ENCODE measurements around the gene MMP3. TPM values are rescaled to one million over a fixed set of nuclear protein-coding genes. Genes with fewer than 3 reads are reported as not detected.

Gene MMP3
- total RNA-seq, 2 experiments from 2014 or later = not detected

DNA sequence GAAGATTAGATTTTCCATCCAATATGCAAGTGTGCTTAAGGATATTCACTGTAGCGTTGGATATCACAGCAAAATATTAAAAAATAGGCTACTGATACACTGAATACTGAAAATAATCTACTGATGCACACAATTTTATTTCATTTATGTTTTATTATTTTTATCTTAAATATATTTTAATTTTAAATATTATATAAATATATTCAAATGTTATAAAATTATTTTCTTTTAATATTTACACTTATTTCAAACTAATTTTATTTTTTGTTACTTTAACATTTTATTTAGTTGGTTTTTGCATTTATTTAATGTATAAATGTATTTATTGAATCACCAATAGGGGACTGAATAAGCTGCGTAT lies 12.3 kb downstream of the MMP3 start:
- Mint-ChIP-seq H3K4me1 (no peaks in the 10 kb centered on the region), H3K27me3 (peaks cover 40% of the 10 kb centered on the region), H3K9me3 (ENCODE audit: low read depth) (no peaks in the 10 kb centered on the region), H3K27ac (no peak overlapping the region), H3K36me3 (ENCODE audit: low read depth) (no peaks in the 10 kb centered on the region), H3K4me3 (no peak overlapping the region)
- intact Hi-C loops (cut with DNase I, micrococcal nuclease) = loop anchor here (1.0 to 5.0 kb wide), 2 partner anchors 109 to 111 kb away; no protein-coding TSS in a partner anchor
- CTCF ChIA-PET = interaction anchor here (0.6 to 1.3 kb wide), 2 partner anchors 11 to 489 kb away, joined by 3 read pairs; no protein-coding TSS in a partner anchor
- ATAC-seq (no peak), DNase-seq (no peak)
- POLR2A ChIA-PET = no interaction called here

DNA sequence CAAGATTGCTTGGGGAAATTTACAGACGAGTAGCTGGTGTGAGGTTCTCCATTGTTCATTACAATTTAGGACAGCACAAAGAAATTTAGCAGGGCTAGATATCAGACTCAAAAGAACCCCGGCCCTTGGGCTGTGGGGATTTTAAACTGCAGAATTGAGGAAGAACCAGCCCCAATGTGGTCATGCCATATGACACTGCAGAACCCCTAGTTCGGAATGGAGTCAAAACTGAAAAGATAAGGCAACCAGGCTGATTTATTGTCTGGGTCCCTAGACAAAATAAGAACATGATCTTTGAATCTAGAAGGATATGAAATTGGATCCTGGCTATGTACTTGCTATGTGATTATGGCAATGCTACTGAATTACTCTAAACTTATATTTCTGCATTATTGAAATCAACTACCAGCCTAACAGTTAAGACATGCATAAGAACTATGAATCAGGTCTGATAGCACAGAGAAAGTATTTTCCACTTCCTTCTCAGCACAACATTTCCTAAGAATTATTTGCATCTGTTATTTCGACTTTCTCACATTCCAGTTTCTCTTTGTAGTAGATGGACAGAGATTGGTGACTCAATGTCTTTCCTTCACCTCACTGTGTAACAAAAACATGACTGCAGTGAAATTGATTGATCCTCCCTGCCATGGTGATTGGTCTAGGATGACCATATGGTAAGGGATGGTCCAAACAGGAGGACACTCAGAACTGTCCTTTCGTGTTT lies 13.2 kb downstream of the MMP3 start:
- ATAC-seq (no peak), DNase-seq (no peak)
- H3K9me3 Mint-ChIP-seq (ENCODE audit: low read depth) = no peaks in the 10 kb centered on the region
- H3K4me1 Mint-ChIP-seq = no peaks in the 10 kb centered on the region
- ChIA-PET POLR2A (no interaction called here), CTCF (no interaction called here)
- H3K27me3 Mint-ChIP-seq = peaks cover 40% of the 10 kb centered on the region
- H3K27ac Mint-ChIP-seq = no peak overlapping the region
- no peak overlapping the region for H3K4me3 Mint-ChIP-seq
- intact Hi-C loops (cut with DNase I, micrococcal nuclease) = loop anchor here in 1 of 2 experiments (5.0 kb wide), 1 partner anchor 112 kb away; no protein-coding TSS in a partner anchor
- no peaks in the 10 kb centered on the region for H3K36me3 Mint-ChIP-seq (ENCODE audit: low read depth)

DNA sequence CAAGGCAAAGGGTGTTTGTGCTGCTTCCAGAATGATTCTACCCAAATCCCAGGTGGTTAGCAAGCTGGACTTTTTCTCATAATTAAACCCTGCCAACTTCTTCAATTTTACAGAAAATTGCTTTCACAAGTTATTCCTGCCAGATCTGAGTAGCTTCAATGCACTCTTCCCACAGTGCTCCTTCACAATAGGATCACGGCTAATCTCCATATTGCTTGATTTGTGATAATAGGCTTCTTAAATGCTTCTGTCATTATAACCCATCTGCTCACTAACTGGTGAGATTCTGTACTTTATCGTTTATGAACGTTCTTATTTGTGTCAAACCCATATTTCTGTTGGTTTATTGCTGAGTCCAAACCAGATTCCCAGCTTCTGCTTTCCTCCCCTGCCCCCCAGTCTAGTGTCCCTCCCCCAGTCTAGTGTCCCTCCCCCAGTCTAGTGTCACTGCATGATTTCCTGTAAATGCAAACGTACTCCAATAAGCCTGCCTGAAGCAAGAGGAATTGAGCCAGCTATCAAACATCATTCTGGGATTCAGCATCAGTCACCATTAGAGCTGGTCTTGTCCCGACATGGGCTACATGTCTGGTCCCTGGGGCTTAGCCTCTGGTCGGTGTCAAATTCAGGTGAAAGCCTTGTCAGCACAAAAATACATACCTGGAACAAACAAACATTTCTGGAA lies 14.0 kb downstream of the MMP3 start:
- ChIA-PET CTCF (no interaction called here), POLR2A (no interaction called here)
- Mint-ChIP-seq H3K27ac (no peak overlapping the region), H3K4me1 (no peaks in the 10 kb centered on the region), H3K27me3 (peaks cover 36% of the 10 kb centered on the region), H3K36me3 (ENCODE audit: low read depth) (no peaks in the 10 kb centered on the region), H3K4me3 (no peak overlapping the region), H3K9me3 (ENCODE audit: low read depth) (no peaks in the 10 kb centered on the region)
- no peak for ATAC-seq
- intact Hi-C loops (cut with DNase I, micrococcal nuclease) = no loop called here
- DNase-seq = no peak

DNA sequence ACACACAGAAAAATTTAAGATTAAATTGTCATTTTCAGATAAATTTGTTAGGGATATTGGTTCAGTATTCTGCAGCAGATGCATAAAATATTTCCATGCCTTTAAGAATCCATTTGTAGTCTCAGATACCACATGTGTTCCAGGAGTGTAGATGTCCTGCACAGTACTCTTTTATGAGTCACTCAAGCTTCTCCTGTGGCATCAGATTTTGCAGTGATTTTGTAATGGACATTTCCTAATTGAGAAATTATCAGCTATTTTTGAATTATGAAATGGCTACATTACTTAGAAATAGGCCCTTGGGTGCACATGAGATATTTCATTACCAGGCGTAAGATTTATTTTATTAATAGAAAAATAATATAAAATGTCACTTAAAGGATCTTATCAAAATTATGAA lies 18.9 kb downstream of the MMP3 start:
- ATAC-seq (no peak), DNase-seq (no peak)
- H3K9me3 Mint-ChIP-seq (ENCODE audit: low read depth) = no peaks in the 10 kb centered on the region
- H3K36me3 Mint-ChIP-seq (ENCODE audit: low read depth) = no peaks in the 10 kb centered on the region
- POLR2A ChIA-PET = interaction anchor here (0.8 kb wide), 1 partner anchor 1505 kb away, joined by 3 read pairs; no protein-coding TSS in a partner anchor
- no peak overlapping the region for H3K27ac Mint-ChIP-seq
- intact Hi-C loops (cut with DNase I, micrococcal nuclease) = no loop called here
- no peaks in the 10 kb centered on the region for H3K4me1 Mint-ChIP-seq
- peaks cover 12% of the 10 kb centered on the region for H3K27me3 Mint-ChIP-seq
- CTCF ChIA-PET = interaction anchor here (0.8 to 1.4 kb wide), 2 partner anchors 19 to 116 kb away, joined by 3 read pairs; partner anchors contain the start of gene MMP3
- no peak overlapping the region for H3K4me3 Mint-ChIP-seq

DNA sequence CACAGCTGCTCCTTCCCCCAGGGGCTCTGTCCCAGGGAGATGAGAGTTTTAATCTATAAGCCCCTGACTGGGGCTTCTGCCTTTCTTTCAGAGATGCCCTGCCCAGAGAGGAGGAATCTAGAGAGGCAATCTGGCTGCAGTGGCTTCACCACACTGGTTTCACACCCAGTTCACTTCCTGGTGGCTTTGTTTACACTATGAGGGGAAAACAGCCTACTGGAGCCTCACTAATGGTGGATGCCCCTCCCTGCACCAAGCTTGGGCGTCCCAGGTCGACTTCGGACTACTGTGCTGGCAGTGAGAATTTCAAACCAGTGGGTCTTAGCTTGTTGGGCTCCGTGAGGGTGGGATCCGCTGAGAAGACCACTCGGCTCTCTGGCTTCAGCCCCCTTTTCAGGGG lies 23.9 kb downstream of the MMP3 start:
- Mint-ChIP-seq H3K4me1 (no peaks in the 10 kb centered on the region), H3K36me3 (ENCODE audit: low read depth) (no peaks in the 10 kb centered on the region), H3K9me3 (ENCODE audit: low read depth) (peaks cover 15% of the 10 kb centered on the region), H3K27ac (no peak overlapping the region), H3K27me3 (no peaks in the 10 kb centered on the region), H3K4me3 (no peak overlapping the region)
- DNase-seq (no peak), ATAC-seq (no peak)
- ChIA-PET POLR2A (no interaction called here), CTCF (interaction anchor here (0.6 kb wide), 1 partner anchor 12 kb away, joined by 3 read pairs; no protein-coding TSS in a partner anchor)
- intact Hi-C loops (cut with DNase I, micrococcal nuclease) = no loop called here

DNA sequence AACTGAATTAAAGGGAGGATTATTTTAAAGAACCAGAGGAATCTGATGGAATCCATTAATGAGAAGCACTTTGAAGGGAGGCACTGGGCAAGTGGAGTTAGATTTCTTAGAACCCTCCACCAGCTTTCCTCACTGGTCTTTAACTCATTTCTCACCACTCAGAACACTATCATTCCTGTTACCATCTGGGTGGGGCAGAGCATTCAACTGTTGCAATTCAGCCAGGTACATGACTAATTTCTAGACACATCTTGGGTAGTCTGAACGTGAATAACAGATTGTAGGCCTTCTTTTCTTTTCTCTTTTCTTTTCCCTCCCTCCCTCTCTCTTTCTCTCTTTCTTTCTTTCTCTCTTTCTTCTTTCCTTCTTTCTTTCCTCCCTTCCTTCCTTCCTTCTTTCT lies 29.9 kb downstream of the MMP3 start:
- intact Hi-C loops (cut with DNase I, micrococcal nuclease) = no loop called here
- ATAC-seq (no peak), DNase-seq (no peak)
- no peak overlapping the region for H3K4me3 Mint-ChIP-seq
- peaks cover 4% of the 10 kb centered on the region for H3K27me3 Mint-ChIP-seq
- H3K36me3 Mint-ChIP-seq (ENCODE audit: low read depth) = no peaks in the 10 kb centered on the region
- POLR2A ChIA-PET = no interaction called here
- no peaks in the 10 kb centered on the region for H3K4me1 Mint-ChIP-seq
- CTCF ChIA-PET = no interaction called here
- peaks cover 15% of the 10 kb centered on the region for H3K9me3 Mint-ChIP-seq (ENCODE audit: low read depth)
- H3K27ac Mint-ChIP-seq = no peak overlapping the region

DNA sequence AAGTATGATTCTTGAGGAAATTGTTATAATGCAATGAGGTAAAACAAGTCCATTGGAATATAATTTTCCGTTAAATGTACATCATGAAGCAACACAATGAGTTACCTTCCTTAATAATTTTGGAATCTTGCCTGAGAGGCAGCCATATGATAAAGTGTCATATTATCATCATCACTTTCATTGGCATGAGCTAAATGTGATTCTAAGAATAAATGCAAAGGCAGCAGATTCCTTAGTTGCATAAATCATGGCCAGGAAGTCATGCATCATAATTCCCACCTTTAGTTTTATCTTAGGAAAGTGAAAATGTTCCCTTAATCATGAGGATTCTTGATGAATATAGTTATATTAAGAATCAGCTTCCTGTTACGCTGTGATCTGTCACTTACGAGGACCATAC lies 31.2 kb downstream of the MMP3 start:
- POLR2A ChIA-PET = no interaction called here
- peaks cover 10% of the 10 kb centered on the region for H3K9me3 Mint-ChIP-seq (ENCODE audit: low read depth)
- no peak for DNase-seq
- CTCF ChIA-PET = interaction anchor here (0.6 kb wide), 1 partner anchor 114 kb away, joined by 3 read pairs; no protein-coding TSS in a partner anchor
- intact Hi-C loops (cut with DNase I, micrococcal nuclease) = no loop called here
- H3K4me3 Mint-ChIP-seq = no peak overlapping the region
- H3K4me1 Mint-ChIP-seq = no peaks in the 10 kb centered on the region
- no peak overlapping the region for H3K27ac Mint-ChIP-seq
- H3K36me3 Mint-ChIP-seq (ENCODE audit: low read depth) = no peaks in the 10 kb centered on the region
- H3K27me3 Mint-ChIP-seq = peaks cover 4% of the 10 kb centered on the region
- ATAC-seq = no peak

DNA sequence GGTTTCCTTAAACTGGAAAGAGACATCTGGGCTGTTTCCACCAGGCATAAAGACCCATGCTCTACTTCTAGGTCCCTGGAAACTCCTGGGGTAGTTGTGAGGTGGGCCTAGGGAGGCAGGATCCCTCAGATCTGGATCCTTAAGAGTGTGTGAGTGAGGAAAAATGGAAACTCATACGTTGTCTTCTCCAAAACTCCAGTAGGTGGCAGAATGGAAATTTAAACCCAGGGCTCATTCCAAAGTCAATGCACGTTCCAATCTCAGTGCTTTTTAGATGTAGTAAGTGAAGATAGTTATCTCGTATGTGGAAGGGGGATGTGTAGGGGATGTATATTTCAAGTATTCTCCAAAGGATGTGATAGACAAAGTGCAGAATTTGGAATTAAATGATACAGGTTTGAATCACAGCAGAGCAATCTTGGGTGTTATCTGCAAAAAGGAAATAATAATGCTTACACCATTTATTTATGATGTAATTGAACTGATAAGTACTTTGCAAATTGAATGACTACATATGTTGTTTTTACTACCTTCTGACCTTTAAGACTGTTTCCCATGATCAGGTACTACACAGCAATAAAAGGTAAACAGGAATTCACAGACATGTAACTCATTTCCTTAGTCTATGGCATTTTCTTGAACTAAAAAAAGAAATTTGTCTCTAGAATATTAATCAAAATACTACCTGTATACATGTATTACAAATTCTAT lies 32.3 kb downstream of the MMP3 start:
- Mint-ChIP-seq H3K27ac (no peak overlapping the region), H3K27me3 (peaks cover 4% of the 10 kb centered on the region), H3K4me3 (no peak overlapping the region), H3K9me3 (ENCODE audit: low read depth) (peaks cover 3% of the 10 kb centered on the region), H3K36me3 (ENCODE audit: low read depth) (no peaks in the 10 kb centered on the region), H3K4me1 (no peaks in the 10 kb centered on the region)
- POLR2A ChIA-PET = no interaction called here
- intact Hi-C loops (cut with DNase I, micrococcal nuclease) = no loop called here
- CTCF ChIA-PET = interaction anchor here (0.6 to 1.0 kb wide), 2 partner anchors 11 to 78 kb away, joined by 3 read pairs; no protein-coding TSS in a partner anchor
- no peak for ATAC-seq
- no peak for DNase-seq

DNA sequence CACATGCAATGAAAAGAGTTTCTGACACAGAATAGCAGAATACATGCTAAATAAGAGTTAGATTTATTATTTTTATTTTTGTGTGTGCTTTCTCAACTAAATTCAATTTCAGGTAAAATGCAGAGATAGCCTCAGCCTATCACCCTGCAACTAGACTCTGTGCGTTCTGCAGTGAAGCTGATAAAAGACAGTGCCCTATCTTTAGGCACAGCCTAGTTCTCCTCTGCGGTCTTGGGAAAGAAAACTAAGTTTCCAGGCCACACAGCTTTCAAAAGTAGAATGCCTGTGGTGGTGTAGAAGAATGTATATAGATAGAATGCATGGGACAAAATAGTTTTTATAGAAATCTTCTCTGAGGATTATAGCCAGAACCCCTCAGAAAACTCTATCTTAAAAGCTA lies 33.4 kb downstream of the MMP3 start:
- ChIA-PET CTCF (no interaction called here), POLR2A (no interaction called here)
- intact Hi-C loops (cut with DNase I, micrococcal nuclease) = no loop called here
- Mint-ChIP-seq H3K36me3 (ENCODE audit: low read depth) (no peaks in the 10 kb centered on the region), H3K27me3 (peaks cover 4% of the 10 kb centered on the region), H3K27ac (no peak overlapping the region), H3K4me3 (no peak overlapping the region), H3K9me3 (ENCODE audit: low read depth) (no peaks in the 10 kb centered on the region), H3K4me1 (no peaks in the 10 kb centered on the region)
- ATAC-seq (no peak), DNase-seq (no peak)

DNA sequence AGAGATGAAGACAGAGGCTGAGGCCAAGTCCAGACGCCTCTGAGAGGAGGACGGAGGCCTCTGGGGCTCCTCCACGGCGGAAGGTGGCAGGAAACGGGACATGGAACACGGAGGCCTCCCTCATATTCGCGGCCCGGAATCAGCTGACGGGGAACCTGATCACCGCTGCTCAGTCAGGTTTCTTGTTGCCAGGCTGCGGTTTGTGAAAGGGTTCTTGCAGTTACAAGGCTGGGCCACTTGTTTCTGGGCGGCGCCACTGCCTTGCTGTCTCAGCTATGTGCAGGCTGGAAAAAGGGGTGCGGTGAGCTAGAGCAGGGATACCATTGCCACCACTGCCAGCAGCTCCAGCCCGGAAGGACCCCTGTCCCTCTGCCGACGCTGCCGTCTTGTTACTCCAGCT lies 35.5 kb downstream of the MMP3 start:
- intact Hi-C loops (cut with DNase I, micrococcal nuclease) = no loop called here
- Mint-ChIP-seq H3K27me3 (peaks cover 13% of the 10 kb centered on the region), H3K9me3 (ENCODE audit: low read depth) (no peaks in the 10 kb centered on the region), H3K27ac (no peak overlapping the region), H3K36me3 (ENCODE audit: low read depth) (no peaks in the 10 kb centered on the region), H3K4me3 (no peak overlapping the region), H3K4me1 (no peaks in the 10 kb centered on the region)
- POLR2A ChIA-PET = no interaction called here
- peak; percentile 42 for ATAC-seq
- DNase-seq = peak; percentile 44
- CTCF ChIA-PET = interaction anchor here (0.6 kb wide), 1 partner anchor 473 kb away, joined by 3 read pairs; no protein-coding TSS in a partner anchor

DNA sequence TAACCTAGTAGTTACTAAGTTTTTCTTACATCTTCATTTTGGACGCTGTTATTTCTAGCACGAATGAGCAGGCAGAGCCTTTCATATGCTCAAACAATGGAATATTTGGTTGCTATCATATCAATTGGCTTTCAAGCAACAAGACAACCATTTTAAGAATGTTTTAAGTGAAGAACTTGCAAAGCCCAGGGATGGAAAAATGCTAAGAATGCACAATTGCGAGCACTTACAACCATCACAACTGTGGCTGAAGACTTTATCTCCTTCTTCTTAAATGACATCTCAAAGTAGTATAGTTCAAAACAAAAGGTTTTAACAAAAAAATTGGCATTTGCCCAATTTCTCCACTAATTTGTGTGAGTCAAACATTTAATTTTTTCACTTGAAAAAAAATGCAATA lies 37.1 kb downstream of the MMP3 start:
- Mint-ChIP-seq H3K4me1 (no peaks in the 10 kb centered on the region), H3K27ac (no peak overlapping the region), H3K27me3 (peaks cover 13% of the 10 kb centered on the region), H3K4me3 (no peak overlapping the region), H3K36me3 (ENCODE audit: low read depth) (no peaks in the 10 kb centered on the region), H3K9me3 (ENCODE audit: low read depth) (no peaks in the 10 kb centered on the region)
- intact Hi-C loops (cut with DNase I, micrococcal nuclease) = no loop called here
- ChIA-PET POLR2A (no interaction called here), CTCF (no interaction called here)
- DNase-seq (no peak), ATAC-seq (no peak)

Data from activated CD4-positive, alpha-beta T cell treated with anti-CD3 and anti-CD28 coated beads for 36 hours (primary cell).